Fibroblast of lung (primary cell): ENCODE data around the gene RUBCNL. TPM values are rescaled to one million over a fixed set of nuclear protein-coding genes. Genes with fewer than 3 reads are reported as not detected.
A peak's percentile ranks its signal among the peaks of the same experiment; 100 is the strongest.

ENCODE experiments used
- DNase-seq, 2 donors: peaks; one replicate each; pipeline versions ENCODE4 v3.0.0 to v3.0.0-alpha.2; 2010; ENCODE audit warnings: low read depth in 2 of 2
- H2AFZ ChIP-seq: 2 replicates; pipeline ENCODE4 v1.5.1; 2012; ENCODE audit warnings: low read length, control low read depth, inconsistent platforms
- H3K27ac ChIP-seq: 2 replicates; pipeline ENCODE4 v1.5.1; 2011; ENCODE audit warnings: low read length, control low read depth; ENCODE audit not compliant: insufficient read depth
- H3K27me3 ChIP-seq: 2 replicates; pipeline ENCODE4 v1.5.1; 2011; ENCODE audit warnings: mild to moderate bottlenecking, low read length; ENCODE audit not compliant: control insufficient read depth, insufficient read depth
- H3K36me3 ChIP-seq: 2 replicates; pipeline ENCODE4 v1.5.1; 2011; ENCODE audit warnings: low read length; ENCODE audit not compliant: control insufficient read depth, insufficient read depth
- H3K4me1 ChIP-seq: 2 replicates; pipeline ENCODE4 v1.5.1; 2011; ENCODE audit warnings: low read length; ENCODE audit not compliant: control insufficient read depth, insufficient read depth; ENCODE audit errors: extremely low read depth
- H3K4me2 ChIP-seq: 2 replicates; pipeline ENCODE4 v1.5.1; 2011; ENCODE audit warnings: low read length, control low read depth; ENCODE audit not compliant: insufficient read depth; ENCODE audit errors: extremely low read depth
- H3K4me3 ChIP-seq, 4 experiments: fragments of 200-600 bp in 1 of 4; sonication (generic) in 1 of 4; replicated peaks in 1 of 4; 2 replicates each; pipeline ENCODE4 v1.5.1; 2011 to 2016; ENCODE audit warnings: low read length in 4 of 4, low read depth in 3 of 4, mild to moderate bottlenecking in 3 of 4, control low read depth in 2 of 4, inconsistent platforms in 1 of 4, mixed read lengths in 1 of 4; ENCODE audit not compliant: insufficient read depth in 1 of 4; ENCODE audit errors: control extremely low read depth in 1 of 4
- H3K79me2 ChIP-seq: 2 replicates; pipeline ENCODE4 v1.5.1; 2012; ENCODE audit warnings: mild to moderate bottlenecking, low read length, inconsistent platforms; ENCODE audit not compliant: control insufficient read depth, insufficient read depth
- H3K9ac ChIP-seq: 2 replicates; pipeline ENCODE4 v1.5.1; 2011; ENCODE audit warnings: mild to moderate bottlenecking, low read length, control low read depth; ENCODE audit not compliant: insufficient read depth
- H3K9me3 ChIP-seq: 2 replicates; pipeline ENCODE4 v1.5.1; 2012; ENCODE audit warnings: low read depth, low read length; ENCODE audit not compliant: control insufficient read depth, insufficient read depth
- H4K20me1 ChIP-seq: 2 replicates; pipeline ENCODE4 v1.5.1; 2011; ENCODE audit warnings: low read length; ENCODE audit not compliant: control insufficient read depth, insufficient read depth; ENCODE audit errors: extremely low read depth
- EZH2 ChIP-seq: IDR thresholded peaks from 2 replicates; pipeline ENCODE4 v1.5.1; 2012; ENCODE audit warnings: low read length, control low read depth, mild to moderate bottlenecking; ENCODE audit errors: missing control alignments
- polyA plus RNA-seq, 2 donors: library from polyadenylated mRNA; depleted of rRNA in 1 of 2; stranded (reverse) in 1 of 2; unstranded in 1 of 2; fragments of >200 nt; gene quantifications; 2 replicates each; pipeline ENCODE4 v1.2.1, GENCODE V29; 2011 to 2012; ENCODE audit warnings: missing spikeins in 1 of 2
- total RNA-seq: library from RNA; depleted of rRNA; stranded (reverse); fragments of >200 nt; gene quantifications from 2 replicates; pipeline ENCODE4 v1.2.1, GENCODE V29; 2014
- TF ChIP-seq, protein P1 (sequence below), 2 donors: IDR thresholded peaks in 1 of 2; conservative IDR thresholded peaks in 1 of 2; 1 replicate in 1 of 2; 2 replicates in 1 of 2; pipeline ENCODE4 v1.5.1; 2011 to 2012; ENCODE audit warnings: low read length in 2 of 2, control low read depth in 1 of 2, inconsistent platforms in 1 of 2, low read depth in 1 of 2, mild to moderate bottlenecking in 1 of 2

Gene RUBCNL
- total and polyA plus RNA-seq, 2 donors (not counting 1 experiment from before 2014, with no cell fraction given) = 0.70 to 3.6 TPM

DNA sequence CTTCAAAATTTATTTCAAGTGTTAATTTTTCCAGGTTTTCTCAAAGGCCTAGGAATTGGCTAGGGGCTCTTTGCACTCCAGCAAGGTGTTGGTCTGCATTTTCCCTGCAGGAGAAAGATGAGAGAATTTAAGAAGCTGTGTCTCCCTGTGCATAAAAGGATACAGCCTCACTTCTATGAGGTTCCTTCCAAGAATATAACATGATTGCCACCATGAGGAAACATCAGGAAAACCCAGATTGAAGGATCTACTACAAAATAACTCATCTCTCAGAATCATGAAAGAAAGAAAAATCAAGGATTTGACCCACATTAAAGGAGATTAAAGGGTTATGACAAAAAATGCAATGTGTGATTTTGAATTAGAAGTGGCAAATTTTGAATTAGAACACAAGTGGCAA lies 69.9 kb downstream of the RUBCNL start:
- Histone ChIP-seq H3K36me3 (no peaks in the 10 kb centered on the region), H3K27ac (no peak overlapping the region), H3K4me2 (no peak overlapping the region), H3K79me2 (no peaks in the 10 kb centered on the region), H3K27me3 (no peaks in the 10 kb centered on the region), H3K9ac (no peak overlapping the region), H3K9me3 (no peaks in the 10 kb centered on the region), H4K20me1 (no peaks in the 10 kb centered on the region), H2AFZ (no peak overlapping the region), H3K4me1 (no peaks in the 10 kb centered on the region), H3K4me3 (no peak overlapping the region)
- DNase-seq = peak in 1 of 2 donors; percentile 64
- TF ChIP-seq EZH2 = no peak
- TF ChIP-seq, protein P1, sequence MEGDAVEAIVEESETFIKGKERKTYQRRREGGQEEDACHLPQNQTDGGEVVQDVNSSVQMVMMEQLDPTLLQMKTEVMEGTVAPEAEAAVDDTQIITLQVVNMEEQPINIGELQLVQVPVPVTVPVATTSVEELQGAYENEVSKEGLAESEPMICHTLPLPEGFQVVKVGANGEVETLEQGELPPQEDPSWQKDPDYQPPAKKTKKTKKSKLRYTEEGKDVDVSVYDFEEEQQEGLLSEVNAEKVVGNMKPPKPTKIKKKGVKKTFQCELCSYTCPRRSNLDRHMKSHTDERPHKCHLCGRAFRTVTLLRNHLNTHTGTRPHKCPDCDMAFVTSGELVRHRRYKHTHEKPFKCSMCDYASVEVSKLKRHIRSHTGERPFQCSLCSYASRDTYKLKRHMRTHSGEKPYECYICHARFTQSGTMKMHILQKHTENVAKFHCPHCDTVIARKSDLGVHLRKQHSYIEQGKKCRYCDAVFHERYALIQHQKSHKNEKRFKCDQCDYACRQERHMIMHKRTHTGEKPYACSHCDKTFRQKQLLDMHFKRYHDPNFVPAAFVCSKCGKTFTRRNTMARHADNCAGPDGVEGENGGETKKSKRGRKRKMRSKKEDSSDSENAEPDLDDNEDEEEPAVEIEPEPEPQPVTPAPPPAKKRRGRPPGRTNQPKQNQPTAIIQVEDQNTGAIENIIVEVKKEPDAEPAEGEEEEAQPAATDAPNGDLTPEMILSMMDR (conservative IDR thresholded peaks at IDR 0.05 in 1 of 2, IDR thresholded peaks at IDR 0.05 in 1 of 2; ENCODE audit: low read depth in 1 of 2, low read length in 2 of 2) = peak in 1 of 2 donors; percentile 26

DNA sequence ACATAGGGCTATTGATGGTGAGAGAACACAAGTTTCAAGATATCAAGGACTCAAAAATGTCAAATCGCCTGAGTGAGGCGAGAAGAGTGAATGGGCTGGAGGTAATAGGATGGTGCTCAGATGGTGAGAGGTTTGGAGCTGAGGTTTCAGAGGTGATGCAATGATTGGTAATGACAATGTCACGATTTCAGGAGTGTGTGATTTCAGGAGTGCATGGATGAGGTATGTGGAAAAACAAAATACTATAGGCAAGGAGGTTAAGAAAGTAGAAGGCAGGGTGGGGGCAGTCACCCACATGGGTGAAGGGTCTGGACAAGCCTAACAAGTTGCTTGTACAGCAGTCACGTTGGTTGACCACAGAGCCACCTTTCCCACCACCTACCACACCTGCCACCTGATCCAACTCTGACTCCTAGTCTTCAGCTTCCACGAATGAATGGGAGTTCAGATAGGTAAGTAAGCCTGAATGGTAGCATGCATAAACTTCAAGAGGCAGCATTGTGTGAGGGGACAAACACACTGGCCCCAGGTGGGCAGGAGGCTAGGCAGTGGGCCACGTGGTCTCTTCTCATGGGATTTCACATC lies 71.5 kb downstream of the RUBCNL start:
- H3K4me2 ChIP-seq = no peak overlapping the region
- H3K4me3 ChIP-seq = no peak overlapping the region
- no peaks in the 10 kb centered on the region for H3K79me2 ChIP-seq
- no peaks in the 10 kb centered on the region for H4K20me1 ChIP-seq
- no peak for DNase-seq
- no peak overlapping the region for H2AFZ ChIP-seq
- H3K9ac ChIP-seq = no peak overlapping the region
- no peak for TF ChIP-seq EZH2
- TF ChIP-seq, protein P1 (conservative IDR thresholded peaks at IDR 0.05 in 1 of 2, IDR thresholded peaks at IDR 0.05 in 1 of 2; ENCODE audit: low read depth in 1 of 2, low read length in 2 of 2) = no peak
- H3K27me3 ChIP-seq = no peaks in the 10 kb centered on the region
- no peaks in the 10 kb centered on the region for H3K4me1 ChIP-seq
- H3K9me3 ChIP-seq = no peaks in the 10 kb centered on the region
- H3K27ac ChIP-seq = no peak overlapping the region
- H3K36me3 ChIP-seq = no peaks in the 10 kb centered on the region

DNA sequence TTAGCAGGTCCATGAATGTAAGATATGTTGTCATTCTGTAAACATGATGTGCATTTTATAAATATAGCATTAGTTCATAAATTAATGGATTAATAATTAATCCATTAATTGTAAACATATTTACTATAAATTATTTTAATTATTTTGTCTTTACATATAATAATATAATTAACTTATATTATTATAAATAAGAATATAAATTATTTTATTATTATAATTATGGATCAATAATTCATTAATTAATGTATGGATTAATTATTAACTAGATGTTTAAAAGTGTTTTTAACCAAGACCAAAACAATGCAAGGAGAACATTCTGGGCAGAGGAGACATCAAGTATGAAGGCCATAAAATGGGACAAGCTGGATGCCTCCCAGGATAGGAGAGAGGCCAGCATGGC lies 72.0 kb downstream of the RUBCNL start:
- H3K27ac ChIP-seq = no peak overlapping the region
- no peak overlapping the region for H3K9ac ChIP-seq
- no peak overlapping the region for H3K4me3 ChIP-seq
- H3K27me3 ChIP-seq = no peaks in the 10 kb centered on the region
- H2AFZ ChIP-seq = no peak overlapping the region
- no peaks in the 10 kb centered on the region for H3K79me2 ChIP-seq
- H3K4me1 ChIP-seq = no peaks in the 10 kb centered on the region
- H3K9me3 ChIP-seq = no peaks in the 10 kb centered on the region
- TF ChIP-seq, protein P1 (conservative IDR thresholded peaks at IDR 0.05 in 1 of 2, IDR thresholded peaks at IDR 0.05 in 1 of 2; ENCODE audit: low read depth in 1 of 2, low read length in 2 of 2) = no peak
- TF ChIP-seq EZH2 = no peak
- no peak for DNase-seq
- H3K36me3 ChIP-seq = no peaks in the 10 kb centered on the region
- H3K4me2 ChIP-seq = no peak overlapping the region
- H4K20me1 ChIP-seq = no peaks in the 10 kb centered on the region
